Measurements from ENCODE around the gene TPRX2.

GRCh38 chr19:47821460-47822020, 37.5 kb upstream of the TPRX2 start, which contains the start of gene CRX:
- TF ChIP-seq EP300 (IDR thresholded peaks at IDR 0.05), result no peak
- TF ChIP-seq MAZ (IDR thresholded peaks at IDR 0.05; ENCODE audit: borderline replicate concordance, low read depth, low read length), result no peak
- TF ChIP-seq, protein P1, sequence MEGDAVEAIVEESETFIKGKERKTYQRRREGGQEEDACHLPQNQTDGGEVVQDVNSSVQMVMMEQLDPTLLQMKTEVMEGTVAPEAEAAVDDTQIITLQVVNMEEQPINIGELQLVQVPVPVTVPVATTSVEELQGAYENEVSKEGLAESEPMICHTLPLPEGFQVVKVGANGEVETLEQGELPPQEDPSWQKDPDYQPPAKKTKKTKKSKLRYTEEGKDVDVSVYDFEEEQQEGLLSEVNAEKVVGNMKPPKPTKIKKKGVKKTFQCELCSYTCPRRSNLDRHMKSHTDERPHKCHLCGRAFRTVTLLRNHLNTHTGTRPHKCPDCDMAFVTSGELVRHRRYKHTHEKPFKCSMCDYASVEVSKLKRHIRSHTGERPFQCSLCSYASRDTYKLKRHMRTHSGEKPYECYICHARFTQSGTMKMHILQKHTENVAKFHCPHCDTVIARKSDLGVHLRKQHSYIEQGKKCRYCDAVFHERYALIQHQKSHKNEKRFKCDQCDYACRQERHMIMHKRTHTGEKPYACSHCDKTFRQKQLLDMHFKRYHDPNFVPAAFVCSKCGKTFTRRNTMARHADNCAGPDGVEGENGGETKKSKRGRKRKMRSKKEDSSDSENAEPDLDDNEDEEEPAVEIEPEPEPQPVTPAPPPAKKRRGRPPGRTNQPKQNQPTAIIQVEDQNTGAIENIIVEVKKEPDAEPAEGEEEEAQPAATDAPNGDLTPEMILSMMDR (IDR thresholded peaks at IDR 0.05), result no peak
- no peak for TF ChIP-seq RCOR1 (IDR thresholded peaks at IDR 0.05; ENCODE audit: low read depth, low read length)
- TF ChIP-seq, protein P2, sequence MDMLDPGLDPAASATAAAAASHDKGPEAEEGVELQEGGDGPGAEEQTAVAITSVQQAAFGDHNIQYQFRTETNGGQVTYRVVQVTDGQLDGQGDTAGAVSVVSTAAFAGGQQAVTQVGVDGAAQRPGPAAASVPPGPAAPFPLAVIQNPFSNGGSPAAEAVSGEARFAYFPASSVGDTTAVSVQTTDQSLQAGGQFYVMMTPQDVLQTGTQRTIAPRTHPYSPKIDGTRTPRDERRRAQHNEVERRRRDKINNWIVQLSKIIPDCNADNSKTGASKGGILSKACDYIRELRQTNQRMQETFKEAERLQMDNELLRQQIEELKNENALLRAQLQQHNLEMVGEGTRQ (IDR thresholded peaks at IDR 0.05), result no peak
- no peak for TF ChIP-seq NR3C1 (IDR thresholded peaks at IDR 0.05)
- TF ChIP-seq, protein P3, sequence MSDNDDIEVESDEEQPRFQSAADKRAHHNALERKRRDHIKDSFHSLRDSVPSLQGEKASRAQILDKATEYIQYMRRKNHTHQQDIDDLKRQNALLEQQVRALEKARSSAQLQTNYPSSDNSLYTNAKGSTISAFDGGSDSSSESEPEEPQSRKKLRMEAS (IDR thresholded peaks at IDR 0.05), result no peak
- no peak for TF ChIP-seq PBX3 (IDR thresholded peaks at IDR 0.05)
- no peak for TF ChIP-seq SMC3 (IDR thresholded peaks at IDR 0.05)
- TF ChIP-seq EHMT2 (IDR thresholded peaks at IDR 0.05; ENCODE audit: low read depth), result no peak
